Measurements from ENCODE around the gene SHC4.

The SHC4 gene

GRCh38 chr15:48782911-48783310 lies 180.8 kb downstream of the SHC4 start:
- TF ChIP-seq CTCF (IDR thresholded peaks at IDR 0.05; ENCODE audit: low read depth, low read length) (no peak), MYC (IDR thresholded peaks at IDR 0.05; ENCODE audit: low read depth, low read length) (no peak), POLR2A (IDR thresholded peaks at IDR 0.05; ENCODE audit: extremely low read depth, insufficient read length) (no peak), MAX (IDR thresholded peaks at IDR 0.05; ENCODE audit: low read depth, low read length) (no peak)
- DNase-seq (ENCODE audit: low read depth): no peak
- no peak overlapping the region for H3K4me3 ChIP-seq (ENCODE audit: low read depth, low read length)

- no peak for DNase-seq (ENCODE audit: low read depth)
- no peak overlapping the region for H3K4me3 ChIP-seq (ENCODE audit: low read depth, low read length)
- no peak for TF ChIP-seq POLR2A (IDR thresholded peaks at IDR 0.05; ENCODE audit: extremely low read depth, insufficient read length)
- no peak for TF ChIP-seq MAX (IDR thresholded peaks at IDR 0.05; ENCODE audit: low read depth, low read length)
- TF ChIP-seq CTCF (IDR thresholded peaks at IDR 0.05; ENCODE audit: low read depth, low read length): no peak
- no peak for TF ChIP-seq MYC (IDR thresholded peaks at IDR 0.05; ENCODE audit: low read depth, low read length)
Observed at GRCh38 chr15:48781481-48782081, 182.1 kb downstream of the SHC4 start.

DNA sequence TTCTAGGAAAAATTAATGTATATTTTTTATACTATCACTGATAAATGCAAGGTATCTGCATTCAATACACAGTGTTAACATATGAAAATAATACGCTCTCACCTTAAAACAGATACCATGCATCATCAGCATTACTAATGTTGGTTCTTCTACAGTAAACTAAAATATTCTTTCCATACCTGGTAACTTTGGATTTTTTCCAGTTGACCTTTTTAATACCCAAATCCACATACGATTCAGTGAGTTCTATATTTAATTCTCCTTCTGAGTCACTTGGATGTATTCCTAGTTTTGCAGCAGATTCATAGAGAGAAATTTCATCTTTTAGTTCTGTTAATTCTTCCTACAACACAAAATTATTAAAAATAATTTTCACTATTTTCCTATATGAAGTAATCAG lies 182.7 kb downstream of the SHC4 start:
- TF ChIP-seq MYC (IDR thresholded peaks at IDR 0.05; ENCODE audit: low read depth, low read length) (no peak), CTCF (IDR thresholded peaks at IDR 0.05; ENCODE audit: low read depth, low read length) (no peak), POLR2A (IDR thresholded peaks at IDR 0.05; ENCODE audit: extremely low read depth, insufficient read length) (no peak)
- DNase-seq (ENCODE audit: low read depth): no peak

GRCh38 chr15:48778331-48778730 lies 185.4 kb downstream of the SHC4 start:
- no peak overlapping the region for H3K4me3 ChIP-seq (ENCODE audit: low read depth, low read length)

More for the DNA sequence above, 182.7 kb downstream of the SHC4 start:
- H3K4me3 ChIP-seq (ENCODE audit: low read depth, low read length): no peak overlapping the region

DNA sequence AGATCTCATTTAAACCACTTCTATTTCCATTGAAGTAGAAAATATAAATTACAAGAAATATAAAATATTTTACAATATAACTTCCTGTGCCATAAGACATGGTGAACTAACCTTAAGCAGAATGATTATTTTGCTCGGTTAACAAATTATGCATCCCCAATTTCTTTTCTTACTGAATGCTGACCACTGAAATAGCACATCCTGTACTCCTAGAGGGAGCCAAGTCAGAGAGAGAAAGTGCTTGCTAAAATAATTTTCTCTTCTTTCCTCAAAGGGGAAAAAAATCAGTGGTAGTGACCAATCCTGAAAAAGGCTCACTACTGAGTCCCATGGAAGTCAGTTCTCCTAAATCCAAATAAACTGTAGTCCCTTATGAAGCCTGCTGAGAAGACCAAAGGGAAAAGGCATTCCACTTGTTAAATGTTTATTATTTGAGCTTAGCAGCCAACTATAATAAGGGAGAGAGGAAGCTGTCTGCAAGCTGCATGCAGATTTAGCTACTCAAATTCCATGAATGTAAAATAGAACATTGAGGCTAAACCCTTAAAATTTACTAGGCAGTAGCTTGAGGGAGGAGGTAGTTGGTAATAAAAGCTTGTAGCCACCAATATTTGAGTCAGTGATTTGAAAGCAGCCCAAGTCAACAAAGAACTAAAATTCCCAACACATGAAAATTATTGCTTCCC lies 185.9 kb downstream of the SHC4 start:
- DNase-seq (ENCODE audit: low read depth): no peak
- TF ChIP-seq MYC (IDR thresholded peaks at IDR 0.05; ENCODE audit: low read depth, low read length) (no peak), CTCF (IDR thresholded peaks at IDR 0.05; ENCODE audit: low read depth, low read length) (no peak), MAX (IDR thresholded peaks at IDR 0.05; ENCODE audit: low read depth, low read length) (no peak), POLR2A (IDR thresholded peaks at IDR 0.05; ENCODE audit: extremely low read depth, insufficient read length) (no peak)
- no peak overlapping the region for H3K4me3 ChIP-seq (ENCODE audit: low read depth, low read length)

More at GRCh38 chr15:48778331-48778730, 185.4 kb downstream of the SHC4 start:
- DNase-seq (ENCODE audit: low read depth): no peak
- TF ChIP-seq POLR2A (IDR thresholded peaks at IDR 0.05; ENCODE audit: extremely low read depth, insufficient read length) (no peak), MAX (IDR thresholded peaks at IDR 0.05; ENCODE audit: low read depth, low read length) (no peak), MYC (IDR thresholded peaks at IDR 0.05; ENCODE audit: low read depth, low read length) (no peak), CTCF (IDR thresholded peaks at IDR 0.05; ENCODE audit: low read depth, low read length) (no peak)
